Sciatic nerve (tissue), 2 donors: ENCODE results near the gene AMOTL1. TPM values are rescaled to one million over a fixed set of nuclear protein-coding genes. Genes with fewer than 3 reads are reported as not detected.

Experiments
- ATAC-seq: fragments of 200-7000 bp; cut with Tn5 transposase; one replicate; pipeline ENCODE4 v1.9.1; 2020; ENCODE audit warnings: mild to moderate bottlenecking, moderate library complexity
- DNase-seq: peaks from one replicate; pipeline ENCODE4 v3.0.0-alpha.2; 2020; ENCODE audit warnings: low spot score
- intact Hi-C: fragments of 100-400 bp; cut with DNase I; formaldehyde crosslinking; loops from one replicate; pipeline ENCODE4 v1.14.2; 2022
- total RNA-seq: library from RNA; stranded (reverse); fragmentation: NEBNext Ultra II Directional; extraction: Animal tissue kit (Norgen Biotek cat#: 25700); gene quantifications from one replicate; pipeline ENCODE4 v1.2.1, GENCODE V29; 2021
- donor health status: DM: no; HTN: no; CAD: no.
- donor health status: DM: no; HTN: no; CAD: no.

Gene AMOTL1
- total RNA-seq, 1 donor from 2014 or later: 75.6 TPM

DNA sequence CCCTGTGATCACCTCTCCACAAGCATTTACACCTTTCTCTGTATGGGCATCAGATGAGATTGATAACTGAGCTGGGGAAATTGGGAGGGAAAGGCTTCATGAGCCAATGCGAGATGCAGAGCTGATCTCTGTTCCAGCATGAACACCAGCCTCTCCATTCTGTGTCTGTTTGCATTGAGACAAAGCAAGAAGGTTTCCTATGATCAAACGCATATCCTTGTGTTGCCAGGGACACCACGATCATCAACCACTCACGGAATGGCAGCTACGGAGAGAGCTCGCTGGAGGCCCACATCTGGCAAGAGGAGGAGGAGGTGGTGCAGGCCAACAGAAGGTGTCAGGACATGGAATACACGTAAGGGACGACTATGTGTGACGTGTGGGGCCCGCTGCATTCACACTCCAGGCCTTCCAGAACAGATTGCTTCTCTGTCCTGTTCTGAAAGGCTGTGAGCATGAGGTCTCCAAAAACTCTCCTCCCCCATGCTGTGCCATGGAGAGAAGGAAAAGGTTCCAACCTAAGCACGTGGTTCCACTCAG is 96.4 kb downstream of the AMOTL1 start:
- intact Hi-C loops: no loop called here
- ATAC-seq (no peak), DNase-seq (no peak)

DNA sequence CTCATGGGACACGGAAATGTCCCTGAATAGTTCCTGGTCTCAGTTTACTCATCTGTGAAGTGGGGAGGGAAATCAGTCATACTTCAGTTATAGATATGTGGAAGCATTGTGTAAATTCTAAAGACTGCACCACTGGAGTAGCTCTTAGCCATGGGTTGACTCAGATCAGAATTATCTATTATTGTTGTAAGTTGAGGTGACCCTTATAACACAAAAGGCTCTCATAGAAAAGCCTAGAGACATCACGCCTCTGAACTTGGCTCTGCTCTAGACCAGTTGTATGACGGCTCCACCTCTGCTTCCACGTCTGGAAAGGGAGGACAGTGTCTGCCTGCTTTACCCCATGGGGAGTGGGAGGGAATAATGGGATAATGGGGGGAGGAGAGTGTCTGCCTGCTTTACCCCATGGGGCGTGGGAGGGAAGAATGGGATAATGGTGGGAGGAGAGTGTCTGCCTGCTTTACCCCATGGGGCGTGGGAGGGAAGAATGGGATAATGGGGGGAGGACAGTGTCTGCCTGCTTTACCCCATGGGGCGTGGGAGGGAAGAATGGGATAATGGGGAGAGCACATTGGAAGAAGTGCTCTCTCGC is 98.2 kb downstream of the AMOTL1 start:
- DNase-seq (no peak), ATAC-seq (no peak)
- intact Hi-C loops: no loop called here

DNA sequence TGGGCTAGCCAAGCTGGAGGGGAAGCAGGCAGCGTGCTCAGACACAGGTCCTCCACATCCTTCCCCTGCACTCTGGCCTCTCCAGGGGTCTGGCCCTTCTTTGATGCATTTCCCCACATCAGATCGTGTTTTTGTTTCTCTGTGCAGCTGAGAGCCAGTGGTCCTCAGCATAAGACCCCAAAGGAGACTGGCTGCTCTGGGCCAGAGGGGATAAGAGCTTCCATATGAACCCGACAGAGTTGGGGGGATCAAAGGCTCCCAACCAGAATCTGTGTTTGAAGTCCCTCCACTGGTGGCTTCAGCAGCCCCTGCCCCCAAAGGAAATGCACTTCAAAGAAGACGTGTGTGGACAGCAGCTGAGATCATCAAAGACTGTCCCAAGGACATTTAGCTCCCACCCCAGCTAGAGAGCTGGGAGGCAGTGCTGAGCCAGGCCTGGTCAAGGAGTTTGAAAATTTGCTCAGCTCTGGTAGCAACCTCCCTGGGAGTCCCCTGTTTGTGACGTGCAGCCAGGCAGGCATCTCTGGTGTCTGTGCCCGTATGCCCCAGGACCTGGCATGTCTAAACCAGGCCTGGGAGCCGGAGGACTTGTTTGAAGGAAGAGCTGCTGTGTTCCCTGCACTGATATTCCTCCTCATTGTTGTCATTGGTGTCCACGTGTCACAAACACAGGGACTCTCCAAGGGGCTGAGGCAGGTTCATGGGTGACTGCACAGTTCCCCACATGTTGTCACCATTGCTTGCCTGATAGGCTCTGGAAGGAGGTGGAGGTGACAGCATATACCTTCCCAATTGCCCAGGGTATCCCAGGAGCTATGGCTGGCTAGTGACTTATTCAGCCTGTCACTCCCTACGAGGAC is 99.0 kb downstream of the AMOTL1 start:
- intact Hi-C loops: no loop called here
- ATAC-seq: no peak
- DNase-seq: no peak

DNA sequence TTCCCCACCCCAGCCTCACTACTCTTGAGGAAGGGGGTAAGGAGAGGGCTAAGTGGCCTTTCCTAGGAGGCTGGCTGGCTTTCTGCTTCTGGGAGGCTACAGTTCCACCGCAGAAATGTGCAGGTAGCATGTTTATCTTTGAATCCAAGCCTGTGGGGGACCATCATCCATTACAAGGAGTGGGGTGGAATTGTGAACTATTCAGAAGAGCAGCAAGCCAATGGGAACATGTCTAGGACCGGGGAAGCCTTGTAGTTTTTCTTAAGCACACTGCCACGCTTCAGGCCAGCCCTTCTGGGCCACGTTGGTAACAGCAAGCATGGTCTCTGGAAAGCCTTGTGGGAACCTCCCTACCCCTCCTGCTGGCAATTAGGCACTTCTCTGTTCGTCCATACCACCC is 100.3 kb downstream of the AMOTL1 start:
- intact Hi-C loops: no loop called here
- DNase-seq: no peak
- no peak for ATAC-seq

DNA sequence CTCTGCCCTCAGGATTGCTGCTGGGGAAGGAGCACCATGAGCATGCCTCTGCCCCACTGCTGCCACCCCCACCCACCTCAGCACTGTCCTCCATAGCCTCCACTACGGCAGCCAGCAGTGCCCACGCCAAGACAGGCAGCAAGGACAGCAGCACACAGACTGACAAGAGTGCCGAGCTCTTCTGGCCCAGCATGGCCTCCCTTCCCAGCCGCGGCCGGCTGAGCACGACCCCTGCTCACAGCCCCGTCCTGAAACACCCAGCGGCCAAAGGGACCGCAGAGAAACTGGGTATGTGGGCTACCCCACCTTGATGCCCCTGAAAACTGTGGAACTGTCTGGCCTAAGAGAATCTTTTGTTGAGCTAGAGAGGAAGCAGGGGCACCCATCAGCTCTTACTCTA is 101.0 kb downstream of the AMOTL1 start:
- DNase-seq: no peak
- intact Hi-C loops: no loop called here
- ATAC-seq: no peak

DNA sequence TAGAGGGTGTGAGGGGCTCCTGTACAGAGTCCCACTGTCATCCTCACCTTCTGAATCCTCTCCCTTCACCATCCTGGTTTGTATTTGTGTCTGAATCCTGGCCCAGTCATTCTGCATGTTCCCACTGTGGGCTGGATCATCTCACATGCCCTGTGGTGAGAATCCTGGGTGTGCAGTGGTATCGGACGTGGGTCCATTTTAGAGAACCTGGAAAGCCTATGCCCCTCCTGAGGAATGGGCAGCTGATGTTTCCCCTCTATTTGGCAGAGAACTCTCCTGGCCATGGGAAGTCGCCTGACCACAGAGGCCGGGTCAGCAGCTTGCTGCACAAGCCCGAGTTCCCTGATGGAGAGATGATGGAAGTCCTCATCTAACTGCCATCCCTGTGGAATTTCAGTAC is 102.3 kb downstream of the AMOTL1 start:
- intact Hi-C loops: no loop called here

DNA sequence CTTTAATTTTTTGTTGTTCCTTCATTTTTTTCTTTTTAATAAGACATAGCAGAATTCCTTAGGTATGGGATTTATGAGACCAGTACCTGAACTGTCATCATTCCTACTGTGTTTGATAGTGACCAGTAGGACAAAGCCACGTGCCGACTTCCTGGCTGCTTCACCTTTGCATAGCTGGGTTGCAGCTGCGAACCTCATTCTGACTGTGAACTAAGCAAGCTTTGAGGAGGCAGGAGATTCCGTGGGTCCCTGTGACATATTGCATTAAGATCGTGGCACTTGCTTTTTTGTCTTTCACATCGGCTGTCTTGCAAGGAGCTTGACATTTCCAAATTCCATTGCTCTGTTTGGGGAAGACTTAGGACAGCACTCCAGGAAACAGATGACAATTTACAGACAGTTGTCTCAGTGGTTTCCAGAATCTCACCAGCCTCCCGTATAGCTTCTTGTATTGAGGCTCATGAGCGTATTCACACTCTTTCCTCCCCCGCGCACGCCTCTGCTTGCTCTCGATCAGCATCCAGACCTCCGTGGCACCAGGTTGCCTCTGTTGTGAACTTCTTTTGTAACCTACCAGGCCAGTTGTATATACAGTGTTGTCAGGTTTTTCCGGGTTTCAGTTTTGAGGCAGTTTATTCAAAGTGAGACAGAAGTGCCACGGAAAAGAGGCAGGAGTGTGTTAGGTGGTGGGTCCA is 103.5 kb downstream of the AMOTL1 start:
- intact Hi-C loops: no loop called here
- ATAC-seq: no peak
- no peak for DNase-seq

More for the DNA sequence above, 102.3 kb downstream of the AMOTL1 start:
- DNase-seq (no peak), ATAC-seq (no peak)

DNA sequence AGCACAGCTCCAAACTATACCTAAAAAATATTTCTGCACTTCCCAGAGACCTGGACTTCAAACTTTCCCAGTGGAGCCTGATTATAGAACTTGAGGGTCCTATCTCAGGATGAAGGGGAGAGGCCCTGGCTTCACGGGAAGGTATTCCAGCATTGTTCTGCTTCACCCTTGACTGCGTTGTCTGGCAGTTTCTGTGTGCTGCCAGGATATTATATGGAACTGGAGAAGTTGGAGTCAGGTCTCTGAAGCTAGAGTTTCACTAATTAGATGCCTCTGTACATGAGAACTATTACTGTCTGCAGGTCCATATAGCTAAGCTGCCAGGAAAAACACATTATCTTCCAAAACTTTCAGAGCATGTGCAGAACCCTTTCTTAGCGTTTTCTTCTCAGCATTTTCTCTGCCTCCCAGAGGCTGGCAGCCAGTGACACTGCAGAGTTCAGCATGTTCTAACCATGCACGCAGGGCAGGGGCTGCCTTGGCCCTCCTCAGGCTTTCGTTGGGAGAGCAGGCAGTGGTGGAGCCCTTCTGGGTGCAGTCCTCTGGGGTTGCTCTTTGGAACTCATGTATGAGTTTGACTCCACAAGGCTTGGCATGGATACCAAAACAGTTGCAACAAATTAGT is 105.9 kb downstream of the AMOTL1 start:
- DNase-seq: no peak
- intact Hi-C loops: no loop called here
- ATAC-seq: peak; percentile 66

DNA sequence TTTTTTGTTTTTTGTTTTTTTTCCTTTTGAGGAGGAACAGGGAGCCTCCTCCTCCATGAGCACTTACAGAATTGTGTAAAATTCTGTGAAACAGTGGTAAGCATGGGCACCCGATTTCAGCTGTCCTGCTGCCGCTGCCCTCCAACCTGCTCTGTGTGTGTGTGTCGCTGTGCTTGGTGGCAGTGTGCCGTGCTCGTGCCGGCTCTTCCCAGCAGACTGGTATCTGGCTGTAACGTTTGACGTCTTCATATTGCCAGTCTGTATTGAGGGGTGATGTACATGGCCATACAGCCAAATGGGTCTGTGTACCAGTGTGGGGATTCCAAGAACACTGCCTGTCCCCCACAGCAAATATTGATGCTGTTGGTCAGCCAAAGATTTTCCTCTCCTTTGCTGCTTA is 108.1 kb downstream of the AMOTL1 start:
- intact Hi-C loops: no loop called here
- no peak for ATAC-seq
- no peak for DNase-seq

DNA sequence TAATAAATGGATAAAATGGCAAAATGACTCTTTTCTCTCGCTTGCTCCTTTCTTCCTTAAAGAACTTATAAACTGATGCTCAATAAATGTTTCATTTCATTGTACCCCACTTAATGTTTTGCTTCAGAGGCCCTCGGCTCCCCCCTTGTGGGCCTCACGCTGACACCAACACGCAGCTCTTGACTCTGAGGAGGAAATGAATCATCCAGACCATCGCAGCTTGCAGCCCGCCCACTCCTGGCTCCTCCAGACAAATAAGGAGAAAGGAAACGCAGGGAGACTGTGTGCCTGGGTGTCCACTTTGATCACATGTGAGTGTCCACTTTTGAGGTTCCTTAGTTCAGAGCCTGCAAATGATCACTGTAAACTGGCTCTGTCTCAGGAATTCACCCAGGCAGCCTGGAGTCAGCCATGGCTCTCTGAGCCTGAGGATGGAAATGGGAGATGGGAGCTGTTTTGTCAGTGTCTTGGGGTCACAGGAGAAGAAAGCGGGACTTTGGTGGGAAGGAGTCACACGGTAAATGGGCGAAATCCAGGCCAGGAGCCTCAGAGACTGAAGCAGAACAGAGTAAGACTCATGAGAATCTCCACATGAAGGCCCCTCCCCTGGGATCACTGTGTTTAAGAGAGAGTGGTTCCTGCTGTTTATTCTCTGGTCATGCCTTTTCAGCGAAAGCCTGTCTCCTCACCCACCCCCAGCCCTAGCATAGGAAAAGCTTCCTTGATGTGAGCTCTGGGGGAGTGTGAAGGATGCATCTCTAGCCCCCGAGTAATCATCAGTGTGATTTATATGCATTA is 108.7 kb downstream of the AMOTL1 start:
- intact Hi-C loops: no loop called here
- DNase-seq: peak; percentile 86
- ATAC-seq: peak; percentile 93

DNA sequence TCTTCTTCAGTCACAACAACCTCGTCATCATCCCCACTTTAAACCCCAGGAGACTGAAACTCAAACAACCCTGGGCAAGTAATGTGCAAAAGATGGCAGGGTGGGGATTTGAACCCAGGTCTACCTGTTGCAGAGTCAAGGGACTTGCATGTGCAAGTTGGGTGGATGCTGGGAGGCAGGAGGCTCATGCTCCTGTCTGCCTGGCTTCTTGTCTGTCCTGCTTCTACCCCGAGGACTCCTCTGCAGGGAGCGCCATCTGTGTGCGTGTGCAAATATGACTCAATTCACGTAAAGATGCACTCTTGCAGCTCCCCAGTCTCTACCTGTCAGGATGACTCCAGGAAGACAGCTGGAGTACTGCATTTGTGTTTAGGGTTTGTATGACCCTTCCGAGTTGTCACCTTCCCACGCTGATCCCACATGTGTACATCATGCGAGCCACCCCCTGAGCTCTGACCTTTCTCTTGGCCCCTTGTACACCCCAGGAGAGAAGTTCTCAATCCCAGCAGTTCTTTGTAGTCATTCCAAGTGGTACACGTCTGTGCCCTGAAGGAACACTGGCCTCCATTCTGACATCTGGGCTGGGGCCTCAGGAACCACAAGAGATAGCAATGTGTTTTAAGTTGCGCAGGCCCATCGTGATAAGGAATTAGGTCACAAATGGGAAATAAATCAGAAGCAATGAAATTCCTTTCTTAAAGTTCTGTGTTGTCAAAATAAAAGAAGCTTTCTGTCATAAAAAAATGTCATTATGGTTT is 109.5 kb downstream of the AMOTL1 start:
- DNase-seq (no peak), ATAC-seq (no peak)
- intact Hi-C loops: no loop called here

DNA sequence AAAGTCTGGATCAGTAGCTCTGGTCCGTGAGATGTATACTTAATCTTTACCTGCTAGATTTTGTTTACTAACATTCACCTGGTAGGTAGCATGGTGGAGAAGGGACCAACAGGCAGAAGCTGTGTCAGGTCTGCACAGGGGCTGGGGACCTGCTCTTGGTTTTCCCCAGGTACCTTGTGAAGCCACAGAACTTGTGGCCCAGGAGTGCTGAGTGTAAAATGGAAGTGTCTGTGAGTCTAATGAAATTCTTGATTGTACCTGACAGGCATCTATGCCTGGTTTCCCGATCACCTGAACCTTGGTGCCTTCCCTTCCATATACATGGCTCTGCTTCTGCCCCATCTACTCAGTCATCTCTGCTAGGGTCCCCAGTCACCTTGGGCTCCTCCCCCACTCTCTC is 110.8 kb downstream of the AMOTL1 start:
- intact Hi-C loops: no loop called here

DNA sequence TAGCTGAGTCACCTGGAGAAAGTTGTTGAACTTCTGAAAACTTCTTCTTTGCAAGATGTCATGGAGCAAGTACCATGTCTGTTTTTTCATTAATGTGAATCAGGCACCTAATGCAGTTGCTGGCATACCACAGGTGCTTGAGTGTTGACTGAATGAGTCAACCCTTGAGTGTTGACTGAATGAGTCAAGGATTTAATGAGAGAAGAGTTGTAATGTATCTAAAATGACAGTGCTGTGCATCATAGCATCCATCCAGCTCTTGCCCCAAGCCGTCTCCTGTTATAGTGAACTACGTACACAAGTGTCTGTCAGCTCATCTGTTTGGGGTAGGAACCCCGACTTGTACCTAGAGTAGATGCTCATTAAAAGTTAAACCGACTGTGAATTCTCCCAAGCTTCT is 112.1 kb downstream of the AMOTL1 start:
- intact Hi-C loops: loop anchor here (10.0 kb wide), 1 partner anchor 255 kb away; no protein-coding TSS in a partner anchor
- ATAC-seq (no peak), DNase-seq (no peak)

More for the DNA sequence above, 110.8 kb downstream of the AMOTL1 start:
- DNase-seq (no peak), ATAC-seq (no peak)

DNA sequence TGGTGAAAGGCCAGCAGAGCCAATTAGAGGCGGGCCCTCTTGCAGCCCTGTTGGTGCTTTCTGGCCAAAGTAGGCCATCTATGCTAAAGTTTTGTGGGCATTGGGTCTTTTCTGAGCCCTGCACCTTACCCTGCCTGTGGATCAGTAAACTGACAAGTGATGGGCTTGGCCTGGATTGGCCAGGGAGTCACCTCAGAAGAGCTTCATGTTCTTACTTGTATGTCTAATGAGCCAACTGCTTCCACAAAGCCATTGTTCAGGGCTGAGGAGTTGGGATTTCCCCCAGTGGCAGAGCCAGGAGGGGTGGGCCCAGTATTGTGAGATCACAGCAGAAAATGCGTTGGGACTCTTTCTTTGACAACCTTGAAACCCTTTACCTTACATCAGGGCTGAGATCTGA is 114.8 kb downstream of the AMOTL1 start:
- ATAC-seq: no peak
- DNase-seq: no peak
- intact Hi-C loops: loop anchor here (10.0 kb wide), 1 partner anchor 258 kb away; no protein-coding TSS in a partner anchor

DNA sequence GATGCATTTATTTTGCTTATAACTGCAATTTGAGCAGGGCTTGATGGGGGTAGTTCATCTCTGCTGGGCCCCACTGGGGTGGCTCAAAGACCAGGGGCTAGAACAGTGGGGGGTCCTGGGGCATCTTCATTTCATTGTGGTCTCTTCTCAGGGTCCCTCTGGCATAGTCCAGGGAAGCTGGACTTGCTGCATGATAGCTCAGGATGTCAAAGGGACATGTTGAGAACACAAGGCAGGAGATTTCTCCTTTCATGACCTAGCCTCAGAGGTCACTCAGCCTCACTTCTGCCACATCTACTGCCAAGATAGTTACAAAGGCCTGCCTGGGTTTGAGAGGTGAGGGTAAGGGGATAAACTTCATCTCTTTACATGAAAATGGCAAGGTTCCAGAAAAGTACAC is 115.7 kb downstream of the AMOTL1 start:
- no peak for DNase-seq
- intact Hi-C loops: loop anchor here (10.0 kb wide), 1 partner anchor 259 kb away; no protein-coding TSS in a partner anchor

DNA sequence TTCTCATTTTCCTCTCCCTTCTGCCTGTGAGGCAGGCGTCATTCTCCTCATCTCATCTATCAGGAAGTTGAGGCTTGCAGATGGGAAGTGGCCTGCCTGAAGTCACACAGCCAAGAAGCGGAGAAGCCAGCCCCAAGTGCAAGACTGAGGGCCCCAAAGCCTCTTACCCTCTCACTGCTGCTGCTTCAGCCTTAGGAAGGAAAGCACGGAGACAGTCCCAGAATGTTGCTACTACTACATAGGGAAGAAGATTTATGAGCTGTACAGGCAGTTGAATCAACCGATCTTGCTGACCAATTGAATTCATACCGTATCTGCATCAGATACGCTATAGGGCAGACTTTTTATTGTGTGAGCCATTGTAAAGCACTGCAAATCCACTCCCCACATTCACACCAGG is 116.2 kb downstream of the AMOTL1 start:
- intact Hi-C loops: loop anchor here (10.0 kb wide), 1 partner anchor 260 kb away; no protein-coding TSS in a partner anchor

More for the DNA sequence above, 115.7 kb downstream of the AMOTL1 start:
- ATAC-seq: no peak

DNA sequence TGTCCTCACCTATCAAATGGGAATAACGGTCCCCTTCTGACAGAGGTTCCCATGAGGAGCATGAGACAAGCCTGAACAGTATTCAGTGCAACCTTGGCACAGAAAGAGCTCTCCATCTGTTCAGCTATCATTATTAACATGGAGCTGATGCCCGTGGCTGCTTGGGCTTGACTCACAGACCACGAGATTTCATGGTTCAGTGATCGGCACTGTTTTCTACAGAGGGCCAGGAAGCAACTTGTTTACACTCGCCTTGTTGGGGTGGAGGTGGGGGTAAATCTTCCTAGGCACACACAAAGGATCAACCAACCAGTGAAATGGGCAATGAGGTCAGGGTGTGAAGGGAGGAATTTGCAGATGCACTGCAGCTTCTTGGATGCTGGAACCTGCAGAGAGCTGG is 117.0 kb downstream of the AMOTL1 start:
- intact Hi-C loops: loop anchor here (10.0 kb wide), 1 partner anchor 260 kb away; no protein-coding TSS in a partner anchor
- no peak for ATAC-seq

More for the DNA sequence above, 116.2 kb downstream of the AMOTL1 start:
- ATAC-seq (no peak), DNase-seq (no peak)

More for the DNA sequence above, 117.0 kb downstream of the AMOTL1 start:
- DNase-seq: no peak
